Measurements from ENCODE around the gene RAP1GAP2. TPM values are rescaled to one million over a fixed set of nuclear protein-coding genes. Genes with fewer than 3 reads are reported as not detected.

RAP1GAP2 gene
- total RNA-seq, 1 donor from 2014 or later: 10.6 TPM

GRCh38 chr17:2862197-2862596 is 66.0 kb downstream of the RAP1GAP2 start:
- no peak for TF ChIP-seq CTCF (IDR thresholded peaks at IDR 0.05; ENCODE audit: unreplicated experiment)
- Mint-ChIP-seq H3K4me3 (ENCODE audit: unreplicated experiment) (no peak overlapping the region), H3K27me3 (ENCODE audit: unreplicated experiment) (peaks cover 2% of the 10 kb centered on the region), H3K36me3 (ENCODE audit: low read depth, unreplicated experiment) (no peaks in the 10 kb centered on the region), H3K27ac (ENCODE audit: unreplicated experiment) (no peak overlapping the region), H3K4me1 (ENCODE audit: unreplicated experiment) (no peaks in the 10 kb centered on the region), H3K9me3 (ENCODE audit: unreplicated experiment) (no peaks in the 10 kb centered on the region)
- no peak for DNase-seq (ENCODE audit: low spot score)

DNA sequence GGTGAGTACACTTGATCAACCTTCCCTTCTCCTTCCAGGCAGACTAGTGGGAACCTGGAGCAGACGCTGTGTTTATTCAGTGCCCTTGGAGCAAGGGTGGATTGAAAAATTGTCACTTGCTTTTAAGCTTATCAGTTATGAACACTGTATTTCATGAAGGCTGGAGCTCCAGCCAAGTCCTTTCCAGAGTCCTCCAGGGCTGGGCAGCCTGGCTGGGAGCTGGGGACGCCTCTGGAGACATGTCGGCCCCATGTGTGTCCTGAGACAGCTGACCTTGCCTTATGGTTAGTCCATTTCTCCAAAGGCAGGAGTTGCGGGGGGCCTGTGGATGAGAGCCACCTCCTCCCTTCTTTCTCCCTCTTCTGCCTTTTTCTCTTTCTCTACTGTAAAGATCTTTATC is 67.0 kb downstream of the RAP1GAP2 start:
- H3K27me3 Mint-ChIP-seq (ENCODE audit: unreplicated experiment): peaks cover 2% of the 10 kb centered on the region
- H3K9me3 Mint-ChIP-seq (ENCODE audit: unreplicated experiment): no peaks in the 10 kb centered on the region
- DNase-seq (ENCODE audit: low spot score): no peak
- H3K4me1 Mint-ChIP-seq (ENCODE audit: unreplicated experiment): no peaks in the 10 kb centered on the region
- H3K4me3 Mint-ChIP-seq (ENCODE audit: unreplicated experiment): no peak overlapping the region
- no peak for TF ChIP-seq CTCF (IDR thresholded peaks at IDR 0.05; ENCODE audit: unreplicated experiment)
- no peaks in the 10 kb centered on the region for H3K36me3 Mint-ChIP-seq (ENCODE audit: low read depth, unreplicated experiment)
- H3K27ac Mint-ChIP-seq (ENCODE audit: unreplicated experiment): no peak overlapping the region

DNA sequence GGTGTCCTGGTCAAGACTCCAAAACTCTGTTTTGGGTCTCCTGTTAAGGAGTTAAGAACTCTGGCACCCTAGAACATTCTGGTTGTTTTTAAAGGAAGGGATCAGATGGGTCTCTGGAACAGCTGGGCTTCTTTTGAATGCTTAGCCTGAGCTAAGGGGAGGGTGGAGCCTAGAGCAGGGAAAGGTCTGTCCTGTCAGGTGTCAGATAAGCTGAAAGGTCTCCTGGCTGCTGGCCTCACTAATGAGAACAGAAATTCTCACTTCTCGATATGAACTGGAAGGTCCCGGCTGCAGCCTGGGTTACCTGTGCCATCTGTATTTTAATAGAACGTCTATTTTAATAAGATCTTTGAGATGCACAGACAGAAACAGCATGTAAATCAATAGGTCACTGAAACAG is 69.0 kb downstream of the RAP1GAP2 start:
- peaks cover 2% of the 10 kb centered on the region for H3K27me3 Mint-ChIP-seq (ENCODE audit: unreplicated experiment)
- no peaks in the 10 kb centered on the region for H3K9me3 Mint-ChIP-seq (ENCODE audit: unreplicated experiment)
- H3K27ac Mint-ChIP-seq (ENCODE audit: unreplicated experiment): no peak overlapping the region

DNA sequence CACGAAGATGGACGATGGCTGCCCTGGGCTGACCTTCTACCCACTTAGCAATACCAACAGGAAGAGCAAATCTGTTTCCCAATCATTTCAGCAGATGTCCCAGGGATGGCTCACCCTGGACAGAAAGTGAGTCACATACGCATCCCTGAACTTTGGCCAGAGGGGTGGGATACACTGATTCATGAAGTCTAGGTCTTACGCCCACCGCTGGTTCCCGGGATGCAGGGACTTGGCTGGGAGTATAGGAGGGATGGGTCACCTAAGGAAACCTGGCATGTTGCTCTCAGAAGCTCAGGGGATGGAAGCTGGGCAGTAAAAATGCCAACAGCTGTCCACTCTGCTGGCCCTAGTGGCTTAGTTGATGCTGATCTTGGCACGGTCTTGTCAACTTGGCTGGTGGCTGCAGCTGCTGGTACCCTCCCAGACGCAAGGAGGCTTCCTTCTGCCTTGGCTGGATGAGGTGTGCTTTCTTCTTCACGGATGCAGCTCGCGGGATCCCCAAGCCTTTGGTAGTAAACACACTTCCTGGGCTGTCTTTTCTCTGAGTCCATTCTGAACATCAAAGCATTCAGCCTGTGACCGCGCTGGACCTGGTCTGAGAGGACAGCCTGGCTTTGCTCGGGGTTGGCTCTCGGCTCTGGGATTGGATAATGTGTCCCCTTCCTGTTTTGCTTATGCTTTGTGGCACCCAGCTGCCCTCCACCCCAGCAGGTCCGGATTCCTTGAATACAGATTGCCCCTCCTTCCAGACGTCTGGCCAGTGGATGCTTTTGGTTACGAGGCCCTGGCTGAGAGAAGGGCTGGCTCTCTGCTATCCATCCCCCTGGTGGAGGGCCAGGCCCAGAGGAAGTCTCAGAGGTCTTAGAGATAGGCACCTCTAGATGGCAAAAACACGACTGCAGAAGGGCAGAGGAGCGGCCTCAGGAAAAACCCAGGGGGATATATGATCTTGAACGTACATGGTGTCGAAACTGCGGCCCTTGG is 71.5 kb downstream of the RAP1GAP2 start:
- no peak overlapping the region for H3K27ac Mint-ChIP-seq (ENCODE audit: unreplicated experiment)
- TF ChIP-seq CTCF (IDR thresholded peaks at IDR 0.05; ENCODE audit: unreplicated experiment): no peak

More for the DNA sequence above, 69.0 kb downstream of the RAP1GAP2 start:
- Mint-ChIP-seq H3K4me1 (ENCODE audit: unreplicated experiment) (no peaks in the 10 kb centered on the region), H3K36me3 (ENCODE audit: low read depth, unreplicated experiment) (no peaks in the 10 kb centered on the region), H3K4me3 (ENCODE audit: unreplicated experiment) (no peak overlapping the region)
- DNase-seq (ENCODE audit: low spot score): no peak
- no peak for TF ChIP-seq CTCF (IDR thresholded peaks at IDR 0.05; ENCODE audit: unreplicated experiment)

GRCh38 chr17:2869604-2870003 is 73.4 kb downstream of the RAP1GAP2 start:
- Mint-ChIP-seq H3K9me3 (ENCODE audit: unreplicated experiment) (no peaks in the 10 kb centered on the region), H3K27me3 (ENCODE audit: unreplicated experiment) (peaks cover 2% of the 10 kb centered on the region), H3K4me3 (ENCODE audit: unreplicated experiment) (no peak overlapping the region), H3K27ac (ENCODE audit: unreplicated experiment) (no peak overlapping the region), H3K4me1 (ENCODE audit: unreplicated experiment) (peaks cover 6% of the 10 kb centered on the region), H3K36me3 (ENCODE audit: low read depth, unreplicated experiment) (no peaks in the 10 kb centered on the region)
- no peak for DNase-seq (ENCODE audit: low spot score)
- TF ChIP-seq CTCF (IDR thresholded peaks at IDR 0.05; ENCODE audit: unreplicated experiment): no peak

More for the DNA sequence above, 71.5 kb downstream of the RAP1GAP2 start:
- Mint-ChIP-seq H3K4me3 (ENCODE audit: unreplicated experiment) (no peak overlapping the region), H3K36me3 (ENCODE audit: low read depth, unreplicated experiment) (no peaks in the 10 kb centered on the region), H3K4me1 (ENCODE audit: unreplicated experiment) (no peaks in the 10 kb centered on the region), H3K27me3 (ENCODE audit: unreplicated experiment) (peaks cover 2% of the 10 kb centered on the region), H3K9me3 (ENCODE audit: unreplicated experiment) (no peaks in the 10 kb centered on the region)
- peak; percentile 26 for DNase-seq (ENCODE audit: low spot score)
